Activated CD8-positive, alpha-beta memory T cell treated with anti-CD3 and anti-CD28 coated beads for 1 hour (primary cell): ENCODE measurements around the gene SLC7A14.

Experiments
- DNase-seq, 2 donors: peaks; one replicate each; pipeline ENCODE4 v3.0.0-alpha.2; 2020; ENCODE audit warnings: low read depth in 1 of 2; ENCODE audit errors: extremely low read depth in 1 of 2

Gene SLC7A14

GRCh38 chr3:170436697-170437096 lies 149.2 kb downstream of the SLC7A14 start:
- no peak for DNase-seq

GRCh38 chr3:170432416-170432815 lies 153.5 kb downstream of the SLC7A14 start:
- no peak for DNase-seq

DNA sequence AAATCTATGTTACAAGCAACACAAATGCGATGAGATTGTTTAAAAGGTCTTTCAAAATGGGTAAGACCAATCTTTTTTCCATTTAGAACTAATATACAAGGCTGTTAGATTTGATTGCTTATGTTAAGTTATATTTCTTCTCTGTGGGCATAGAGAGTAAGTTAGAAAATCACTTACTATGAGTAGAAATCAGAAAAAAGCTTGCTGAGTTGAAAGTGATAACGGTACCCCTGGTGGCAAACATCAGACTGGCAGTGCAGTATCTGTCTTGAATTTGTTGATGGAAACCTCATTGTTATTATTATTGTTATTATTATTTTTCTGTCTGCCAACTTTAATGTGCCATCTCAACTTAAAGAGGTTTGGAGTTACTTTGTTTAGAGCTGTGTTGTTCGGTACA lies 154.8 kb downstream of the SLC7A14 start:
- no peak for DNase-seq

DNA sequence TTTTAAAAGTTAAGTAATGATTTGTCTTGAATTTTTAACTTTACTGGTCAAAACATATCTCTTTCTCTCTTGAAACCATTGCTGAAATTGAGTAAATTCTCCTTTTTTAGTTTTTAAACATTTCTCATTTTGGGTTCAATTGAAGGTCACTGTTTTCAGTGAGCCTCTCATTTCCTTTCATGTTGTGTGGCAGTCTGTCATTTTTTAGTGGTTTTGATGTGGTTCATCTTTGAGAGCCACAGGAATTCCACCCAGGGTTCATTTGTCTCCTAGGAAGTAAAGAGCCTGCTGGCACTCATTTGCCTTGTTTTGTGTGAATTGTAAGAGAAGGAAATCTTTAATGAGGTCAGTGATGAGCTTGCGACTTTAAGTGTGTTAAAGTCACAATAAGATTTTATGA lies 156.8 kb downstream of the SLC7A14 start:
- DNase-seq, result no peak

DNA sequence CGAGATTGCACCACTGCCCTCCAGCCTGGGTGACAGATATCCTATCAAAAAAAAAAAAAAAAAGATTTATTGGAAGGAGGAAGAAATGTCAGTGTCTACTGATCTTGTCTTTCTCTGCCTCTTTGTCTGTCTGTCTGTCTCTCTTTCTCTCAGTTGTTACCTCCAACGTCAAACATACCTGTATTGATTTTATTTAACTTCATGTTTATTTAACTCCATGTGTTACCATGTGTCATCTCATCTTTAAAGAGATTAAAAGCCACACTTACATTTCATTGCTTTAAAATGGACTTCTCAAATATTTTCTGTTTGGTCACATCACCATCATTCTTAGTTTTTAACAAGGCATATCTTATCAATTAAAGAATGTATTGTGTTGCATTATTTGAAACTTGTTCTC lies 157.8 kb downstream of the SLC7A14 start:
- DNase-seq, result no peak

DNA sequence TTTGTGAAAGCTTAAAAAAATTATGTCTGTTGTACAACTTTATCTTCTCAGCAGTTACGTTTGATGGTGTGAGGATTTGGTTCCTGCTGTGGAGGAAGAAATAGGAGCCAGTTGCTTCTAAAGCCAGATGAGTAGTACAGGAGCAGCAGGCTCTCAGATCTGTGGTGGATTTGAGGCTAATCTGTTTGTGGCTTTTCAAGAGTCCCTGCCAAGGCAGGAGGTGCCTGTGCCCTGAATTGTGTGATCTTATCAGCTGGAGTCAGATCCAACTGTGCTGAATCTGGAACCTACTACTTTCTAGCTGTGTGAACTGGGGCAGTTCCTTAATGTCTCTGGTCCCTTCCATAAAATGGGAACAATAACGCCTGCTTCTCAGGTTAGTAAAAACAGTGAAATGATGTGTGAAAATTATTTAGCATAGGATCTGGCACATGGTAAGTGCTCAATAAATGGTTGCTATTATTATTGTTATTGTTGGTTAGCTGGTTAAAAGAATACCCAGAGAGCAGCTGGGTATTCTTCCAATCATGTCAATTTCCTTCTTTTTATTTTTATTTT lies 159.6 kb downstream of the SLC7A14 start:
- DNase-seq, result no peak

DNA sequence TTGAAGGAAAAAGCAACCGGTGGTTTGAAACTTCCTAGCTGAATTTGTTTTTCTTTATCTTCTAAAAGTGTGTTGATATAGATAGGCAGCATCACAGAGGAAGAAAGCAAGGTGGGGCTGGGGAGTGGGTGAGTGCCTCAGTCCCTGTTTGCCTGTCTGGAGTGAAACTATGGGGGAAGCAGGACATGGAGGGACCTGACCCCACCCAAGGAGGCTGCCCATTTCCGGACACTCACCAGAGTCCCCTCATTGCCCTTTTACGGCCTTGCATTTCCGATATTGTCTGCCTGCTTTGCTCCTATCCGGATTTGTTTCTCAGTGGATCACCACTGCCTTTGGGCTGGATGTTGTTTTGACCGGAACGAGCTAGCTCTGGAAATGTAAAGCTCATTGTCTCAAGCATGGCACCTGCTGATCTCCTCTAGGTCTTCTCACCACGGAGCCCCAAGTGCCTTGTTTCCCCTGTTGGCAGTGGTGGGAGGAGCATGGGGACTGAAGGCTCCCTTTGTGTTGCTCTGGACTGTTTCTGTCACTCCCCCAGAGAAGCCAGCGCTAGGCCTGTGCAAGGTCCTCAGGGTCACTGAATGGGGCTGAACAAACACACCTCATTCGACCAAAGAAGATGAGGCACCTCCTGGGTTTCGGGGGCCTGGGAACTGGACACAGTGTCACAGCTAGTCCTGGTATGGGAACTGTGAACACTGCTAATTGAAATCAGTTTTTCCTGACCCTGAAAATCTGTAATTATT lies 160.2 kb downstream of the SLC7A14 start:
- DNase-seq, result no peak

GRCh38 chr3:170424879-170425278 lies 161.0 kb downstream of the SLC7A14 start:
- DNase-seq, result no peak

DNA sequence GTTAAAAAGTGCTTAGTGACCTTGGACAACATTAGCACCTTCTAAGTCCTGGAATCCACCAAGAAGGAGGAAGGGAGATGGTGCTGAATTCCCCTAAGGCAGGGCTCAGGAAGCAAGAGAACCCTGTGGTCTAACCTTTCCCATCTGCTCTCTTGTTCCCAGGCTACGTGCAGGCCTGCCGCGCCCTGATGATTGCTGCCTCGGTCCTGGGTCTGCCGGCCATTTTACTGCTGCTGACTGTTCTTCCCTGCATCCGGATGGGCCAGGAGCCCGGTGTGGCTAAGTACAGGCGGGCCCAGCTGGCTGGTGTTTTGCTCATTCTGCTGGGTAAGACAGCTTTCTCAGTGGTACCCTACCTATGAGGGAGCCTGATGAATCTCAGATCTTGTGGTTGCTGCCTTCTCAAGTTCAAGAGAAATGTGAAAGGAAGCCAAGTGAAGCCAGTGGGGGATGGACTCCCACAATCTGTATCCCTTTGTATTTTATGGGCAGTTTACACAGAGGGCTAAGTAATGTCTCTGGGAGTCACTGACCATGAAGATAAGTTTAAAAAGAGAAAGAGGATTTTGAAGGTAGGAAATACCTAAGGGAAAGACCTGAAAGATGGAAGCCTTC lies 162.8 kb downstream of the SLC7A14 start:
- no peak for DNase-seq

DNA sequence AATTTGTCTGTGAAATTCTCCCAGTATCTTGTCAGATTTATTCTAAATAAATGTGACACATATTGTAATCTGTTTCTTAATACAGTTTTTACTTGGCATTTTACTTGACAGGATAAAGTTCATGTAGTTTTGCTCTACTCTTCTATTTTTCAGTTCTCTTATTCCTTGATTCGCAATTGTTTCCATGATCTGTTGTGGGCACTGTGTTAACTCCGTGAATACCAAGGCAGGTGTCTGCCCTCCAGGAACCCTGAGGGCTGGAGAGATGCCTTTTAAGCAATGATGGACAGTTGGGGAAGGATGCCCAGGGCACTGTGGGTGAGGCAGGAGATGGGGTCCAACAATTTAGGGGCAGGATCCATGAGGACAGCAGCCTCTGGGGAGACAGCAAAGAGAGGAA lies 164.1 kb downstream of the SLC7A14 start:
- DNase-seq, result no peak

GRCh38 chr3:170421111-170421641 lies 164.7 kb downstream of the SLC7A14 start:
- DNase-seq, result no peak

- DNase-seq, result no peak
Observed at GRCh38 chr3:170420307-170420821, 165.5 kb downstream of the SLC7A14 start.

- no peak for DNase-seq
Observed at GRCh38 chr3:170419557-170420087, 166.3 kb downstream of the SLC7A14 start.

GRCh38 chr3:170418422-170419398 lies 167.2 kb downstream of the SLC7A14 start, which contains the start of gene CLDN11:
TSS of gene CLDN11 (plus strand) at chr3:170418868. CDS start at chr3:170419067, 199 bp downstream.
- no peak for DNase-seq

DNA sequence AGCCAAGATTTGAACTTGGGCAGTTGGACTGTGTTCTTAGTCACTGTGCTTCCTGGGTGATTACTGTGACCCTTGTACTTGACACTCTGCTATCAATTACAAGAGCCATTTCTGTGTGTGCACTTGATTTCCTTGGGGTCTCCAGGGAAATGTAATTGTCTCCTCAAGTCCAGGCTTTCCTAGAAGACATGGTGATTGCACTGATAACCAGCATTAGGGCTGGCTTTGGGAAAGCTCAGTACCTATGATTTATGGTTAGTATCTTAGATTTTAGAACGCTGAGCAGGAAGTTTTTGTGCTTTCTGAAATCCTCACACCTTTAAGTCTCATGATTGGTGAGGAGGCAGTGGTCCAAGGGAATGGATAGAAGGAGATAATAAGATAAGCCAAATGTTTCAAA lies 168.8 kb downstream of the SLC7A14 start:
- no peak for DNase-seq

- DNase-seq, result no peak
Observed at GRCh38 chr3:170414202-170414663, 171.6 kb downstream of the SLC7A14 start.

DNA sequence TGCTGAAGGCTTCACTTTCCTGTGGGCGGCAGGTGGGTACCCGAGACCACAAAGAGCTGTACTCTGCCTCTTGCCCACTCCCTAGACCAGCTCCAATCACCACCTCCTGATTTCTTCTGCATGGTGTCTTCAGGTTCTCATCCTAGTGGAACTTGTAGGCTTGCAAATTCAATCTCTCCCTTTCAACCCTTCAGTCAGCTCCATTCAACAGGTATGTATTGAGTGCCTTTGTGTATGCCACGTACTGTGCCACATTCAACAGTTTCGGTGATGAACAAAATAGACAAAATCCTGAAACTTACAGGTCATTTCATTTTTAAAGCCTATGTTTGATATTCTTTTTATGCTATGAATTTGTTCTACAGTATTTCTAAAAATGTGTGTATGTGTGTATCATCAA lies 172.6 kb downstream of the SLC7A14 start:
- DNase-seq, result no peak

DNA sequence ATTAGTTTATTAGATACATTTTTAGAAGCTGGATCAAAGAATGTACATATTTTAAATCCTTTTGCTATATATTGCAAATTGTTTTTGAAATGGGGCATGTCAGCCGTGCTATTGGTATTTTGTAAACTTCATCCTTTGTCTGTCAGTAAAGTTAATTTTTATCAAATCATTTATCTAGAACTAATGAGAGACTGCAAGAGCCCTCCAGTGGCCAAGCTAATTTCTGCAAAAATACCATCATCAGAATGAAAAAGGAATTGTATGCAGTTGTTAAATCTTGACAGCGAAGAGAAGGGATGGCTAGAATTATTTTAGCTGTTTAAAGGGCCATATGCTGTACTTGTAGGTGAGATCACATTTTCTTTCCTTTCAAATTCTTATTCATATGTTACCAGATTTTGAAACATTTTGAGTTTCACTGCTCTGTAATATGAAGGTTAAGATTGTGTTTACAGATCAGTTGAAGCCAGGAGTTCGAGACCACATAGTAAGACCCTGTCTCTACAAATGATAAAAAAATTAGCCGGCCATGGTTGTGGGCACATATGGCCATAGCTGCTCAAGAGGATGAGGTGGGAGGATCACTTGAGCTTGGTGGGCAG lies 175.3 kb downstream of the SLC7A14 start:
- DNase-seq, result no peak
